ENCODE measurements around the gene PARD3B. TPM values are rescaled to one million over a fixed set of nuclear protein-coding genes. Genes with fewer than 3 reads are reported as not detected.

PARD3B gene
- total RNA-seq, 4 donors from 2014 or later: 32.6 to 65.7 (median 38.6) TPM

DNA sequence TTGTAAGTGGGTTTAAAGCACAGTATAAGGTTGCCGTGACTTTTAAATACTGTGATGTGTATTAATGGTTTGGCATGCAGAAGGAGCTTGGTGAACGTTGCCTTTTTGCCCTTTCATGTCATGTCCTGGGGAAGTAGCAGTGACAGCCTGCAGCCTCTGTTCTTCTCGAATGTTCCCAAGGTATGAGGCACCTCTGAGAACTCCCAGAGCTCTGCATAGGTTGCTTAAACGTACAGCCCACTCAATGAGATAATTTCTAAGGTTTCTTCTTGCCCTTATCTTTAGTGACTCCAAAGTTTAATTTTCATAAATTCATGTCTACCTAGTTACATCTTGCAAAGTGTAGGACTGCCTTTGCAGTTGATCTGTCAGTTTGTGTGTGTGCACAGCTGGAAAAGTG, 36.7 kb downstream of the PARD3B start:
- WGBS, 2 donors (ENCODE audit: low coverage in 1 of 2): 63 to 70% methylated on average over 4 of the region's 4 CpGs
- Histone ChIP-seq H3K36me3 (no peaks in the 10 kb centered on the region), H3K27me3 (no peaks in the 10 kb centered on the region), H3K27ac (no peak overlapping the region), H3K9me3 (no peaks in the 10 kb centered on the region), H3K4me1 (no peaks in the 10 kb centered on the region), H3K4me3 (no peak overlapping the region)
- intact Hi-C loops (cut with DNase I; ENCODE audit: low total_unique reads): no loop called here
- TF ChIP-seq, protein P1, sequence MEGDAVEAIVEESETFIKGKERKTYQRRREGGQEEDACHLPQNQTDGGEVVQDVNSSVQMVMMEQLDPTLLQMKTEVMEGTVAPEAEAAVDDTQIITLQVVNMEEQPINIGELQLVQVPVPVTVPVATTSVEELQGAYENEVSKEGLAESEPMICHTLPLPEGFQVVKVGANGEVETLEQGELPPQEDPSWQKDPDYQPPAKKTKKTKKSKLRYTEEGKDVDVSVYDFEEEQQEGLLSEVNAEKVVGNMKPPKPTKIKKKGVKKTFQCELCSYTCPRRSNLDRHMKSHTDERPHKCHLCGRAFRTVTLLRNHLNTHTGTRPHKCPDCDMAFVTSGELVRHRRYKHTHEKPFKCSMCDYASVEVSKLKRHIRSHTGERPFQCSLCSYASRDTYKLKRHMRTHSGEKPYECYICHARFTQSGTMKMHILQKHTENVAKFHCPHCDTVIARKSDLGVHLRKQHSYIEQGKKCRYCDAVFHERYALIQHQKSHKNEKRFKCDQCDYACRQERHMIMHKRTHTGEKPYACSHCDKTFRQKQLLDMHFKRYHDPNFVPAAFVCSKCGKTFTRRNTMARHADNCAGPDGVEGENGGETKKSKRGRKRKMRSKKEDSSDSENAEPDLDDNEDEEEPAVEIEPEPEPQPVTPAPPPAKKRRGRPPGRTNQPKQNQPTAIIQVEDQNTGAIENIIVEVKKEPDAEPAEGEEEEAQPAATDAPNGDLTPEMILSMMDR (IDR thresholded peaks at IDR 0.05): no peak
- TF ChIP-seq POLR2A (IDR thresholded peaks at IDR 0.05) (no peak), EP300 (IDR thresholded peaks at IDR 0.05; ENCODE audit: low read depth) (no peak), POLR2AphosphoS5 (IDR thresholded peaks at IDR 0.05) (no peak)
- in situ Hi-C loops (cut with MboI; ENCODE audit: low pct_ligation_motif_present in 1 of 4, low pct_unique_long_range_greater_than_20kb in 1 of 4, low sequenced_read_pairs in 3 of 4): no loop called here
- DNase-seq: no peak

DNA sequence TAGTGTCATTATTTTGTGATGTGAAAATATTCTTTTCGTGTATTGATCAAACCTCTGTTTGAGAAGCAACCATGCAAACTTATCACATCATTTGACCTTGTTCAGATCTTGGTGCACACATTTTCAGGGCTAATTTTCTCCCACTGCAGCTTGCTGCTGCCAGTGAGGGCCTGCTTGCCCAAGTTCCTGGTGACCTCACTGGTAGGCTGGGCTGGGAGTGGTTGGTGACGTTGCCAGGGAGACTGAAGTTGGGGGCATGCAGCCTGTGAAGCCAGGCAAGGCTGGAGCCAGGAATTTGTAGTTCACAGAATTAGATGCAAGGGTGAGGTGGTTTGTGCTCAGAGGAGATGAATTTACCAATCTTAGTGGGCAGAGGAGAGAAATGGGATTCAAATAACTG, 38.5 kb downstream of the PARD3B start:
- in situ Hi-C loops (cut with MboI; ENCODE audit: low pct_ligation_motif_present in 1 of 4, low pct_unique_long_range_greater_than_20kb in 1 of 4, low sequenced_read_pairs in 3 of 4): no loop called here
- H3K9me3 ChIP-seq: no peaks in the 10 kb centered on the region
- TF ChIP-seq POLR2AphosphoS5 (IDR thresholded peaks at IDR 0.05) (no peak), POLR2A (IDR thresholded peaks at IDR 0.05) (no peak), EP300 (IDR thresholded peaks at IDR 0.05; ENCODE audit: low read depth) (no peak)
- TF ChIP-seq, protein P1 (IDR thresholded peaks at IDR 0.05): no peak

DNA sequence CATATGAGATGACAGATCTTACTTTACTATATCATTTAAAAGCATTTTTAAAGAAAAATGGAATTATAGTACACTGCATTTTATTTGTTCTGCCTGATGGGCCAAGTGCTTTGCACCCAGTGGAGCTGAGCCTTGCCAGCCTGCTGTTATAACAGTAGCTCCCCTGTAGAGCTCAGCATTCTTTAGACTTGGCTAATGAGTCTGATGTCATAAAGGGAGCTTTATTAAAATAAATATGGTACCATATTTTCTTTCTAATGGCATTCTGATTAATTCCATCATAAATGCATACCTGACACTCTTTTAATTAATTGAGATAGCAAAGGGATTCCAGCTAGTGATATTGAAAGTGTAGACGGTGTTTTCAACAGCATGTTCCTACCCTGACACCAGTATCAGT, 40.7 kb downstream of the PARD3B start:
- intact Hi-C loops (cut with DNase I; ENCODE audit: low total_unique reads) (no loop called here), in situ Hi-C loops (cut with MboI; ENCODE audit: low pct_ligation_motif_present in 1 of 4, low pct_unique_long_range_greater_than_20kb in 1 of 4, low sequenced_read_pairs in 3 of 4) (no loop called here)
- H3K36me3 ChIP-seq: no peaks in the 10 kb centered on the region
- no peak overlapping the region for H3K27ac ChIP-seq
- no peak for DNase-seq
- no peak overlapping the region for H3K4me3 ChIP-seq
- TF ChIP-seq POLR2A (IDR thresholded peaks at IDR 0.05) (no peak), EP300 (IDR thresholded peaks at IDR 0.05; ENCODE audit: low read depth) (no peak), POLR2AphosphoS5 (IDR thresholded peaks at IDR 0.05) (no peak)
- TF ChIP-seq, protein P1 (IDR thresholded peaks at IDR 0.05): no peak
- H3K27me3 ChIP-seq: no peaks in the 10 kb centered on the region
- H3K9me3 ChIP-seq: no peaks in the 10 kb centered on the region
- WGBS, 2 donors (ENCODE audit: low coverage in 1 of 2): 89 to 98% methylated on average over 1 of the region's 1 CpG
- no peaks in the 10 kb centered on the region for H3K4me1 ChIP-seq

More for the DNA sequence above, 38.5 kb downstream of the PARD3B start:
- DNase-seq: no peak
- Histone ChIP-seq H3K27me3 (no peaks in the 10 kb centered on the region), H3K4me1 (no peaks in the 10 kb centered on the region), H3K27ac (no peak overlapping the region), H3K4me3 (no peak overlapping the region), H3K36me3 (no peaks in the 10 kb centered on the region)
- 81% methylated on average over 2 of the region's 2 CpGs; no CpG with 5 or more reads in 1 of the 2 donors for WGBS, 2 donors (ENCODE audit: low coverage in 1 of 2)
- intact Hi-C loops (cut with DNase I; ENCODE audit: low total_unique reads): no loop called here

DNA sequence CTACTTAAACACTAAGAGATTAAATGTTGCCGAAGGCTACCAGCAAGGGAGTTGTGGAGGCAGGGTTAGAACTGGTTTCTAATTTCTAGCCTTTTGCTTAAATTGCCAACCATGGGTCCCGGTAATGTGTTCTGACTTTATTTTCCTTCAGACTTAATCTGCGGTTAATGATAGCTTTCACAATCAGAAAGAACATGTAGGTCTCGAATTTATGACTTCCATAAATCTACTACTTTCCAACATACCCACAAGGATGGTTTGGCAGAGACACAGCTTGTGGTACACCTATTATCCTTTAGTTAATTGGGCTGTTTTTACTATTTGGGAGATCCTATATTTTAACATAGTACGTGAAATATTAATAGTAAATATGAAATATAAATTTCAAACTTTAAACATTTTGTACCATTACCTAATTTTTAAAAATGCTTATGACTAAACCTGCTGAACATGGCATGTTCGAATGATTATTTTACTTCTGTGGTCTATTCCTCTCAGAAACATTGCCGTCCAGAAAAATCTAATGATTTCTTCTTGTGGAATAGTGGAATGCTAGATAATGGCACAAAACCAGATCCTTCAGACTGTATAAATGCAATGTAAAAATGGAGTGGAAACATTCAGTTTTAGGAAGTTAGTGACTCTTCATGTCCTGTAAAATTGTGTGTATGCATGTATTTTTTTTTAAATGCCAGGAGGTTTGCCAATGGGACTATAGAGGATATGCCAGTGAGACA, 41.3 kb downstream of the PARD3B start:
- H3K9me3 ChIP-seq: no peaks in the 10 kb centered on the region
- H3K36me3 ChIP-seq: no peaks in the 10 kb centered on the region
- no peak overlapping the region for H3K4me3 ChIP-seq
- in situ Hi-C loops (cut with MboI; ENCODE audit: low pct_ligation_motif_present in 1 of 4, low pct_unique_long_range_greater_than_20kb in 1 of 4, low sequenced_read_pairs in 3 of 4): no loop called here
- 84 to 89% methylated on average over 7 of the region's 7 CpGs for WGBS, 2 donors (ENCODE audit: low coverage in 1 of 2)
- H3K27me3 ChIP-seq: no peaks in the 10 kb centered on the region
- no peaks in the 10 kb centered on the region for H3K4me1 ChIP-seq
- H3K27ac ChIP-seq: no peak overlapping the region
- DNase-seq: no peak
- intact Hi-C loops (cut with DNase I; ENCODE audit: low total_unique reads): no loop called here
- no peak for TF ChIP-seq EP300 (IDR thresholded peaks at IDR 0.05; ENCODE audit: low read depth)
- TF ChIP-seq POLR2AphosphoS5 (IDR thresholded peaks at IDR 0.05): no peak
- TF ChIP-seq, protein P1 (IDR thresholded peaks at IDR 0.05): no peak
- no peak for TF ChIP-seq POLR2A (IDR thresholded peaks at IDR 0.05)

Measured in transverse colon (tissue), 4 donors.